Measurements from ENCODE around the gene HOXC12. TPM values are rescaled to one million over a fixed set of nuclear protein-coding genes. Genes with fewer than 3 reads are reported as not detected.

Gene HOXC12
- total and polyA plus RNA-seq, 4 donors: not detected

GRCh38 chr12:53958128-53958527 is 3.4 kb downstream of the HOXC12 start:
- Histone ChIP-seq H3K36me3 (ENCODE audit: control insufficient read depth in 4 of 4, insufficient read depth in 3 of 4, low read depth in 1 of 4, low read length in 3 of 4) (no peaks in the 10 kb centered on the region), H3K27ac (ENCODE audit: low read depth in 1 of 2, low read length in 2 of 2) (no peak overlapping the region), H3K4me1 (ENCODE audit: control insufficient read depth in 4 of 4, insufficient read depth in 4 of 4, low read length in 3 of 4) (peaks cover 0 to 1% (median 0%) of the 10 kb centered on the region in 4 donors), H3K9ac (ENCODE audit: low read depth in 1 of 2, low read length in 2 of 2) (no peak overlapping the region), H3K27me3 (ENCODE audit: control insufficient read depth in 4 of 4, insufficient read depth in 4 of 4, low read length in 3 of 4) (peaks cover 13 to 49% (median 33%) of the 10 kb centered on the region in 4 donors), H3K9me3 (ENCODE audit: control insufficient read depth in 4 of 4, low read length in 3 of 4) (peaks cover 0 to under 1% (median 0%) of the 10 kb centered on the region in 4 donors), H3K4me3 (ENCODE audit: low read depth in 1 of 3, low read length in 3 of 3) (no peak overlapping the region)
- no peak for TF ChIP-seq HNF4G (IDR thresholded peaks at IDR 0.05)
- TF ChIP-seq SP1 (IDR thresholded peaks at IDR 0.05): no peak
- no peak for TF ChIP-seq REST (IDR thresholded peaks at IDR 0.05)
- no peak for TF ChIP-seq CTCF (IDR thresholded peaks at IDR 0.05; ENCODE audit: low read depth, low read length, missing input control)
- no peak for TF ChIP-seq TAF1 (conservative IDR thresholded peaks at IDR 0.05)
- no peak for TF ChIP-seq MAX (IDR thresholded peaks at IDR 0.05)
- TF ChIP-seq FOXA1 (IDR thresholded peaks at IDR 0.05): no peak
- no peak for TF ChIP-seq FOXA2 (IDR thresholded peaks at IDR 0.05)
- TF ChIP-seq YY1 (IDR thresholded peaks at IDR 0.05): no peak
- no peak for DNase-seq (ENCODE audit: low spot score)
- whole genome bisulfite sequencing: 14% methylated on average over 3 of the region's 3 CpGs

- Histone ChIP-seq H3K9ac (ENCODE audit: low read depth in 1 of 2, low read length in 2 of 2) (no peak overlapping the region), H3K4me3 (ENCODE audit: low read depth in 1 of 3, low read length in 3 of 3) (no peak overlapping the region), H3K27ac (ENCODE audit: low read depth in 1 of 2, low read length in 2 of 2) (no peak overlapping the region), H3K27me3 (ENCODE audit: control insufficient read depth in 4 of 4, insufficient read depth in 4 of 4, low read length in 3 of 4) (peaks cover 13 to 53% (median 35%) of the 10 kb centered on the region in 4 donors), H3K4me1 (ENCODE audit: control insufficient read depth in 4 of 4, insufficient read depth in 4 of 4, low read length in 3 of 4) (peaks cover 0 to 1% (median 0%) of the 10 kb centered on the region in 4 donors), H3K36me3 (ENCODE audit: control insufficient read depth in 4 of 4, insufficient read depth in 3 of 4, low read depth in 1 of 4, low read length in 3 of 4) (no peaks in the 10 kb centered on the region), H3K9me3 (ENCODE audit: control insufficient read depth in 4 of 4, low read length in 3 of 4) (peaks cover 0 to 3% (median 0%) of the 10 kb centered on the region in 4 donors)
- 8% methylated on average over 4 of the region's 4 CpGs for WGBS
- TF ChIP-seq SP1 (IDR thresholded peaks at IDR 0.05): no peak
- no peak for TF ChIP-seq JUND (IDR thresholded peaks at IDR 0.05)
- TF ChIP-seq EGR1 (IDR thresholded peaks at IDR 0.05; ENCODE audit: low read depth in 2 of 2): no peak
- TF ChIP-seq RAD21 (IDR thresholded peaks at IDR 0.05): no peak
- TF ChIP-seq FOXA1 (IDR thresholded peaks at IDR 0.05): no peak
- no peak for TF ChIP-seq CTCF (IDR thresholded peaks at IDR 0.05; ENCODE audit: low read depth, low read length, missing input control)
- no peak for TF ChIP-seq ATF3 (IDR thresholded peaks at IDR 0.05)
- no peak for TF ChIP-seq HNF4G (IDR thresholded peaks at IDR 0.05)
- no peak for TF ChIP-seq TAF1 (conservative IDR thresholded peaks at IDR 0.05)
- TF ChIP-seq REST (IDR thresholded peaks at IDR 0.05): no peak
- DNase-seq (ENCODE audit: low spot score): no peak
Observed at GRCh38 chr12:53959314-53959713, 4.6 kb downstream of the HOXC12 start.

Measured in liver (tissue), 9 donors.